GM12891 (cell line): ENCODE results near the gene ZNF576.
A peak's percentile ranks its signal among the peaks of the same experiment; 100 is the strongest.

Experiments
- DNase-seq: peaks from one replicate; pipeline ENCODE4 v3.0.0; 2011; ENCODE audit warnings: low spot score; ENCODE audit not compliant: insufficient read length
- FAIRE-seq: peaks from 2 replicates; lab custom pipeline; 2011; peaks lifted over from hg19 to GRCh38; lab: Jason Lieb, UNC
- PAX5 ChIP-seq: IDR thresholded peaks from 2 replicates; pipeline ENCODE4 v1.6.1; 2011; ENCODE audit warnings: low read length, moderate library complexity, mild to moderate bottlenecking; ENCODE audit not compliant: insufficient read depth, severe bottlenecking
- POLR2A ChIP-seq: IDR thresholded peaks from 2 replicates; pipeline ENCODE4 v1.6.1; 2011; ENCODE audit warnings: low read depth, low read length, control low read depth
- POLR2AphosphoS5 ChIP-seq: IDR thresholded peaks from 2 replicates; pipeline ENCODE4 v1.6.1; 2011; ENCODE audit warnings: low read depth, low read length, control low read depth
- POU2F2 ChIP-seq: IDR thresholded peaks from 2 replicates; pipeline ENCODE4 v1.6.1; 2011; ENCODE audit warnings: low read depth, mild to moderate bottlenecking, control low read depth, low read length, moderate library complexity
- SPI1 ChIP-seq: IDR thresholded peaks from 2 replicates; pipeline ENCODE4 v1.6.1; 2011; ENCODE audit warnings: low read depth, low read length, control low read depth
- TAF1 ChIP-seq: IDR thresholded peaks from 2 replicates; pipeline ENCODE4 v1.6.1; 2011; ENCODE audit warnings: low read depth, low read length, control low read depth

Gene ZNF576

GRCh38 chr19:43561139-43561970, 35.0 kb upstream of the ZNF576 start:
- FAIRE-seq: no peak
- no peak for DNase-seq
- no peak for TF ChIP-seq POLR2A
- no peak for TF ChIP-seq SPI1
- TF ChIP-seq POU2F2: no peak
- TF ChIP-seq POLR2AphosphoS5: no peak
- no peak for TF ChIP-seq PAX5
- no peak for TF ChIP-seq TAF1

DNA sequence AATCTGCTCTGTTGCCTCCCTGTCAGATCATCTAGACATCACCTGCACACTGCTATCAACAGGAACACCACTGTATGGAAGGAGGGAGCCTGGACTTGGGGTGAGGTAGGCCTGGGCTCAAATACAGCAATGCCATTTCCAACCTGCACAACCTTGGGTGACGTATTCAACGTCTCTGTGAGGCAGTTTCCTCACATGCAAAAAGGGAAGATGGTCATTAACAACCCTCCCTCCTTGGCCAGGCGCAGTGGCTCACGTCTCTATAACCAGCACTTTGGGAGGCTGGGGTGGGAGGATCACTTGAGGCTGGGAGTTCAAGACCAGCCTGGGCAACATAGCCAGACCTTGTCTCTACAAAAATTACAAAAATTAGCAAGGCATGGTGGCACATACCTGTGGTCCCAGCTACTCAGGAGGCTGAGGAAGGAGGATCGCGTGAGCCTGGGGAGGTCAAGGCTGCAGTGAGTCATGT, 34.1 kb upstream of the ZNF576 start:
- no peak for FAIRE-seq
- TF ChIP-seq TAF1 (no peak), POLR2AphosphoS5 (no peak), SPI1 (no peak), POLR2A (no peak), POU2F2 (no peak), PAX5 (no peak)
- no peak for DNase-seq

DNA sequence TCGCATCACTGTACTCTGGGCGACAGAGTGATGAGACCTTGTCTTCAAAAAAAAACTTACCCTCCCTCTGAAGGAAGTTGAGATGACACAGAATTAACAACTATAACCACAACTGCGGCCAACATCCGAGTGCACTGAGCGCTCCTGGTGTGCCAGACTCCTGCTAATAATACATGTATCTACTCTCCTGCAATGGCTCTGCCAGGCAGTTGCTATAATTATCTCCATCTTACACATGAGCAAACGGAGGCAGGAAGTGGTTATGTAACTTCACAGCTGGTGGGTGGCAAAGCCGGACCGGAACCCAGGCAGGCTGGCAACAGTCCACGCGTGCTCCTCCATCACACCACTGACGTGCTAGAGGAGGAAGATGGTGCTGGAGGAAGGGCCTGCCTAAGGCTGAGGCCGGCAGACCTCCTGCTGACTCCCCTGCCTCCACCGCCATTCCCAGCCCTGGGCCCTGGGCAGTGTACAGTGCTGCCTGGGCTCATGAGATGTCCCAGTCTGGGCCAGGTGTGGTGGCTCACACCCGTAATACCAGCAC, 33.6 kb upstream of the ZNF576 start:
- TF ChIP-seq TAF1: no peak
- TF ChIP-seq POLR2A: no peak
- TF ChIP-seq POLR2AphosphoS5: no peak
- 0 out of 2 replicates have a peak, but pooled peaks have one; percentile 28 for TF ChIP-seq SPI1
- no peak for TF ChIP-seq PAX5
- no peak for TF ChIP-seq POU2F2
- FAIRE-seq (peak; percentile 95), DNase-seq (no peak)

DNA sequence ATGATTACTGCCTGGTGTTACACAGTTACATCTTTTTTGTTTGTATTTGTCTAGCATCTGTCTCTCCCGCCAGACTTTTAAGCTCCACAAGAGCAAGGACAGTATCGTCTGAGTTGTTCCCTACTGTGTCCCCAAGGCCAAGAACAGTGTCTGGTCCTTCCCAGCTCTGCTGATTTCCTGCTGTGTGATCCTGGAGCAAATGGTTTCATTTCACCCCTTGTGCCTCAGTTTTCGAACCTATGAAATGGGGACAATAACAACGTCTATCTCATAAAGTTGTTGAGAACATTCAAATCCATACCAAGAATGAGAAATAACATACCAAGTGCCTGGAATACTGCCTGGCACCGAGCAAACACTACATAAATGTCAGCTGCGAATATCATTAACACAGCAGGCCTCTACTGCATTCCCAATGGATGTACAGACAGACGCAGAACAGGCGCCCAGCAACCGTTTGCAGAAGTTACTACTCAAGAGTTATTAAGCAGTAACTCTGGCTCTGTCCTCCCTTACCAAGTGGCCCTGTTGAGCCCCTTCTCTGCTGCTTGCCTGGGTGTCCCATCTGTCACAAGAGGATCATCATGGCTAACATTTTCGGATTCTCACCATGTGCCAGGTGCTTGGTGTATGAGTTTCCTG, 32.5 kb upstream of the ZNF576 start:
- DNase-seq: no peak
- TF ChIP-seq TAF1 (no peak), PAX5 (no peak), POLR2A (no peak), POLR2AphosphoS5 (no peak), SPI1 (no peak), POU2F2 (no peak)
- no peak for FAIRE-seq

DNA sequence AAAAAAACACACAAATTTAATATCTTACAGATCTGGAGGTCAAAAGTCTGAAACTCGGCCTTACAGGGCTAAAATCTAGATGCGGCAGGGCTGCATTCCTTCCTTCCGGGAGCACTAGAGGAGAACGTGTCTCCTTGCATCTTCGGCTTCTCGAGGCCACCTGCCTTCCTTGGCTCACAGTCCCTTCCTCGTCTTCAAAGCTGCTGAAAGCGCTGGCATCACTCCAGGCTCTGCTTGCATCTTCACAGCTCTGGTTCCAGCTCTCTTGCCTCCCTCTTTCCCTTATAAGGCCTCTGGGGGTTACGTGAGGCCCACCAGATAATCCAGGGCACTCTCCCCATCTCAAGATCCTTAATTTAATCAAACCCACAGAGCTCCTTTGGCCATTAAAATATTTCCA, 31.6 kb upstream of the ZNF576 start:
- FAIRE-seq (no peak), DNase-seq (no peak)
- TF ChIP-seq POLR2A: no peak
- no peak for TF ChIP-seq POU2F2
- TF ChIP-seq POLR2AphosphoS5: no peak
- no peak for TF ChIP-seq TAF1
- TF ChIP-seq PAX5: no peak
- no peak for TF ChIP-seq SPI1

DNA sequence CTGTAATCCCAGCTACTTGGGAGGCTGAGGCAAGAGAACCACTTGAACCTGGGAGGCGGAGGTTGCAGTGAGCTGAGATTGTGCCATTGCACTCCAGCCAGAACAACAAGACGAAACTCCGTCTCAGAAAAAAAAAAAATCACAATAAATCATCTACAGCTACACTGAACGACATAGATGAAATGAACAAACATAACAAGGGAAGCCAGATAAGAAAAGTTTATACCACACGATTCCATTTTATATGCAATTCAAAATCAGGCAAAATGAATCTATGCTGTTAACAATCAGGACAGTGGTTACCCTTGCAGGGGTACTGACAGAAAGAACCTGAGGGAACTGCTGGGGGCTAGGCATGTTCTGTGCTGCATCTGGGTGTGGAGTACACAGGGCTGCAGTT, 26.7 kb upstream of the ZNF576 start:
- FAIRE-seq (no peak), DNase-seq (no peak)

GRCh38 chr19:43570174-43570791, 26.1 kb upstream of the ZNF576 start:
- TF ChIP-seq POLR2A (no peak), PAX5 (no peak), POU2F2 (no peak), TAF1 (no peak)
- DNase-seq: no peak
- FAIRE-seq: no peak

More for the DNA sequence above, 26.7 kb upstream of the ZNF576 start:
- TF ChIP-seq PAX5: no peak
- no peak for TF ChIP-seq SPI1
- TF ChIP-seq POLR2AphosphoS5: no peak

DNA sequence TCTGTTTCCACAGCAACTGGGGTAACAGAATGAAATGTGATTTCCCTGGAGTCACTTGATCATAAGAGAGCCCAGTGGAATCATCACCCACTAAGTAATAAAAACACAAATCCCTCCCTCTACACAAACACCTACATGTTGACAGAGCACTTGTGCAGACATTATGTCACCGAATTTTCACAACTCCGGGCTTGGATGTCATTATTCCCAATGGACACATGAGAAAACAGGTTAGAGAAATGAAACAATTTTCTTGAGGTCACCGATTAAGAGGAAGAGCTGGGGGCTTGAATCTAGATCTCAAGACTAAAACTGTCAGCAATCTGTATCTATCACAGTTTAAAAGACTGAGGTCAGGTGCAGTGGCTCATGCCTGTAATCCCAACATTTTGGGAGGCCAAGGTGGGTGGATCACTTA, 24.2 kb upstream of the ZNF576 start:
- TF ChIP-seq POLR2A (no peak), PAX5 (no peak), POLR2AphosphoS5 (no peak), SPI1 (no peak), POU2F2 (no peak), TAF1 (no peak)
- no peak for FAIRE-seq
- no peak for DNase-seq

- peak; percentile 9 for FAIRE-seq
- TF ChIP-seq PAX5: no peak
- no peak for TF ChIP-seq TAF1
- no peak for TF ChIP-seq POLR2A
- no peak for TF ChIP-seq SPI1
- TF ChIP-seq POLR2AphosphoS5: no peak
- no peak for TF ChIP-seq POU2F2
- no peak for DNase-seq
Observed at GRCh38 chr19:43574424-43575155, 21.8 kb upstream of the ZNF576 start.
